GM19463 (cell line): ENCODE results near the gene PLG.
"Not testable (repeated sequence)": the region's sequence is repeated elsewhere in the genome, so short reads cannot be mapped to it uniquely, and the experiment has no call there.

Experiments
- ATAC-seq: cut with Tn5 transposase; IDR thresholded peaks from one replicate; pipeline ENCODE4 v1.9.1; 2021; ENCODE audit warnings: mild to moderate bottlenecking, moderate library complexity; ENCODE audit not compliant: unreplicated experiment

PLG gene

DNA sequence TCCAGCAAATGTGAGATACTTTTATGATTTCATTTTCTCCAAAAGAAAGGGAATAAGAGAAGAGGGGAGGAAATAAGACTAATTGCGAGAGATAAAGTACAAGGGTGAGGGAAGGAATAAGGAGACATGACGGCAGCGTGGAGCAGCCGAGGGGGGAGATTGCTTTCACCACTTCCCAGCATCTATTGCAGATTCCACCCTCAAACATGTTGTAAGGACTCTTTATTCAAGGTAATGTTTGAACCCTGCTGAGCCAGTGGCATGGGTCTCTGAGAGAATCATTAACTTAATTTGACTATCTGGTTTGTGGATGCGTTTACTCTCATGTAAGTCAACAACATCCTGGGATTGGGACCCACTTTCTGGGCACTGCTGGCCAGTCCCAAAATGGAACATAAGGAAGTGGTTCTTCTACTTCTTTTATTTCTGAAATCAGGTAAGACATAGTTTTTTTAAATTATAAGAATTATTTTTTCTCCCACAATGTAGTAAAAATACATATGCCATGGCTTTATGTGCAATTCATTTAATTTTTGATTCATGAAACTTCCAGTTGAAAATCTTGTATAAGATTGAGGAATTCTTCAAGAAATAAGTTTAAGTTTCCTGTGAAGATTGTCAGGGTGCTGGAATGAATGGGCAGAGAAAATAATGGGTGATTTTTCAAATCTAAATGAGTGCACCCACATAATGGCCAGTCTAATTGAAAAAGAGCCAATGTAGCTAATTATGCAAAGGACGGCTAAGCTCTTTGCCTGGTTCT, at the start of gene PLG:
TSS of gene PLG (plus strand) at position 327 of the 763 bp plus-strand sequence. CDS start at position 388, 61 bp downstream.
- ATAC-seq, result not testable (repeated sequence)

DNA sequence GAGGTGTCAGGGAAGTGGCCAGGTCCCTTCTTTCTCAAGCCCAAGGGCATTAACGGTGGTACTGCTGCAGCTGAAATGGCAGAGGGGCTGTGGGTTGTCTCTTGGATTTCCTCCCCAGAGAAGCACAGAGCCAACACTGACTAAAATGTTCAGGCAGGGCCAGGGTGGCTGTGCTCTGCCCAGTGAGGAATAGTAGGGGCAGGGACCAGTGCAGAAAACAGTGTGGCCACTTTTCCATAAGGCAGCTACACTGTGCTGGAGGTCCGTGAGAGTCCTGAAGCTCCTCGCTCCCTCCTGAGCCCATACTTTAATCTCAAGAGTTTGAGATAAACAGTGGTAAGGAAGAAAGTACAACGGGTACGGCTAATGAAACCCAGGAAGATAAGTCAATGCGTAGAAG, 42.5 kb upstream of the PLG start:
- ATAC-seq, result no peak

GRCh38 chr6:160661216-160661615, 40.8 kb upstream of the PLG start:
- no peak for ATAC-seq

DNA sequence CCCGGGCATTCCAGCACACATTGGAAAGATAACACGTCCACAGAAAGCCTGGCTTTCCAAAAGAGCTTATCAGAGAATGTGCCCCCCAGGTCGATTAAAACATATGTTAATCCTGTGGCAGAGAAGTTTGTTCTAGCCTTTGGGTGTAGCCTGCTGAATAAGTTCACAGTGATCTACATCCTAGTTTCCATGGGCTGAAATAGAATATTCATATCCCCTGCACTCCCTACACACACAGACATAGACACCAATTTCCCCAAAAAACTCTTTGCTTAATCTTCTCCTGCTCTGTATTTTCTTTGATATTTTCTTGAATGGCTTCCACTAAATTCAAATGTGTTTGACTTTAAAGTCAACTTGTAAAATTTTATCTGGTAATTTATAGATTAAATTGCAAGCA, 39.6 kb upstream of the PLG start:
- ATAC-seq, result no peak

DNA sequence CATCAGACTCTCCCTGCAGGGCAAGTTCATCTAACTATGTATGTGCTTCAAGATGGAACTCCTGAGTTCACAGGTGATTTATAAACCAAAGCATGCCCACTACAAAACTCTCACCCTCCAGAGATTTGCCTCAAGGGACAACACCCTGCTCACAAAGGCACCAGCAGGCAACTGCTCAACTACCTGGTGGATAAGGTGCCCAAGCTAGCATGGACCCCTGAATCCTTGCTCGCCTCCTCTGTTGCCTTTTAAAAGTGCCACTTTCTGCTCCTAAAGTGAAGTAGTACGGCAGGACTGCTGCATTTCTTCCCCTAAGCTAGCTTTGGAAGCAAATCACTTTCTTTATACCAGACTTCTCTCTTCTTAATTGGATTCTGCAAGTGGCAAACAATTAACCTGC, 39.2 kb upstream of the PLG start:
- no peak for ATAC-seq

DNA sequence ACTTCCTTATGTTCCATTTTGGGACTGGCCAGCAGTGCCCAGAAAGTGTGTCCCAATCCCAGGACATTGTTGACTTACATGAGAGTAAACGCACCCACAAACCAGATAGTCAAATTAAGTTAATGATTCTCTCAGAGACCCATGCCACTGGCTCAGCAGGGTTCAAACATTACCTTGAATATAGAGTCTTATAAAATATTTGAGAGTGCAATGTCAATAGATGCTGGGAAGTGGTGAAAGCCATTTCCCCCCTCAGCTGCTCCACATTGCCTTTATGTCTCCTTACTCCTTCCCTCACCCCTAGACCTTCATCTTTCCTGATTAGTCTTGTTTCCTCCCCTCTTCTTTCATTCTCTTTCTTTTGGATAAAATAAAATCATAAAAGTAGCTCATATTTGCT, 37.8 kb upstream of the PLG start, which contains the start of gene LPA:
TSS of gene LPA (minus strand) at position 78 of the 400 bp plus-strand sequence. CDS start at position 17, 61 bp downstream.
- ATAC-seq, result not testable (repeated sequence)

GRCh38 chr6:160667639-160668481, 34.2 kb upstream of the PLG start:
- no peak for ATAC-seq

- no peak for ATAC-seq
Observed at GRCh38 chr6:160668589-160668988, 33.5 kb upstream of the PLG start.

- ATAC-seq, result not testable (repeated sequence)
Observed at GRCh38 chr6:160676418-160676817, 25.6 kb upstream of the PLG start.

DNA sequence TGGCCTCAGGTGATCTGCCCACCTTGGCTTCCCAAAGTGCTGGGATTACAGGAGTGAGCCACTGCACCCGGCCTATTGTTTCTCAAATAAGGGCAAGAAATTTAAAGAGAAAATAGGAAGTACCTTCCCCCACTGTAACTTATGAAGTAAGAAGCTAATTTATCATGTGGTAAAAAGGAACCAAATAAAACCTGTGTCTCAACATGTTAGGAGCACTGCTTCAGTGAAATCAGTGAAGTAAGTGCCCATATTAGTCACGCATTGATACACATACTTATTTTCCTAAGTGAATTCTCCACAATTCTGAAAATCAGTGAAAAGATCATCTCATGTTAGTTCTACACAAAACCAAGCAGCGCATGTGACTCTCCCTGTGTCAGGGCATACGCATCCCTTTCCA, 23.8 kb upstream of the PLG start:
- ATAC-seq, result no peak

DNA sequence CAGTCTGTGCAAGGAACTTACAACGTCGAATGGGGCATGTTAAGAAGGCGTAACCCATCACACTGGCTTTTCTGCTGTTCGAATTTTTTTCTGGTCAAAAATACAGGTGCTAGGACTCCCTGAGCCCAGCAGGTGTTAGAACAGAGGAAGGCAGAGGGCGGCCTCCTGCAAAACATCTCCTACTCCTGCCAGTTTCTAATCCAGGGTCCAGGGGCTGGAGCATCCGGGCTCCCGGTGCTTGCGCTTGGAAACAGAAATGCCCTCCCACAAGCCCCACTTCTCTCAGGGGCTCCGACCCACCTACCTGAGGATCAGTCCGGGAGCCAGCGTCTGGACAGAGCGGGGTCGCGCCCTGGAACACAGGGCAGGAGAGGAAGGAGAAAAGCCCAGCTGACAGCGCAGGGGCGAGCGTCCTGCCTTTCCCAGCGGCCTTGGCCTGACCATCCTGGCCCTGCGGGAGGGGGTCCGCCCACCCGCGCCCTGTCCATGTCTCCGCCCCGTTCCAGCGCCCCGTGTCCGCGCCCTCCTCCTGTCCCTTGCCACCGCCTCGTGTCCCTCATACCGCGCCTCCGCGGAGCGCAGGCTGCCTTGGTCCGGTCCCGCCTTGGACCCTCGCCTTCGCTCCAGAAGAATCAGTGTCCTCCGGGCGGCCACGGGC, 23.2 kb upstream of the PLG start:
- ATAC-seq, result no peak

GRCh38 chr6:160679402-160679769, 22.7 kb upstream of the PLG start:
- ATAC-seq, result no peak

GRCh38 chr6:160685101-160685761, 16.8 kb upstream of the PLG start:
- ATAC-seq, result not testable (repeated sequence)

DNA sequence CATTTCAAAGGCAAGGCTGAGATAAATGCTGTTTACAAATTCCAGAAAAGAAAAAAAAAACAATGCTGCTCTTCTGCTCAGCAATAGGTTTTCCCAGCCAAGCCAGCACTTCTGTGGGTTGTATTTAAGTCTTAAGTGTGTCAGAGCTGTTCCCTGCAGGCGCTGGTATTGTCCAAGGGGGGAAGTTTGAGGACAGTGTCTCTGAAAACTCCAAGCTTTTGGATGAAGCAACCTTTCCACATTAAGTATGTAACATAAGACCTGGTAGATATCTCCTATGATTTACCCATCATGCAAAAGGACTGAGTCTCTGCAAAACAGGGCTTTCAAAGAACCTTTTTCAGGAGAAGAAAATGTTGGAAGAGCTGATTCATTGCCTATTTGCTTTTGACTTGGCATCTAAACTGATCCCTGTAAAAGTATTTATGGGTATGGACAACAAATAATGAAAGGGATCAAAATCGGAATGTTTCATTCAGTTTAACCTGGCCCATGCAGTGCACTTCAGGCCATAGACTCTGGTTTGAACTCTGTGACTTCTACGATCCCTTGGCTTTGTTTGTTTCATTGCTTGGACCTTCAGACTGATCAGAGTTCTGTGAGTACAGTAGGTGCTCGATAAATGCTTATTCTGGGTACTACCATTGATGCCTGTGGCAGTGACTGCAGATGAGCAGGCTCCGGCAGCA, 16.1 kb upstream of the PLG start:
- no peak for ATAC-seq

GRCh38 chr6:160690458-160690857, 11.6 kb upstream of the PLG start:
- ATAC-seq, result no peak

GRCh38 chr6:160691617-160692016, 10.4 kb upstream of the PLG start:
- ATAC-seq, result no peak

- ATAC-seq, result no peak
Observed at GRCh38 chr6:160692369-160692959, 9.6 kb upstream of the PLG start.

DNA sequence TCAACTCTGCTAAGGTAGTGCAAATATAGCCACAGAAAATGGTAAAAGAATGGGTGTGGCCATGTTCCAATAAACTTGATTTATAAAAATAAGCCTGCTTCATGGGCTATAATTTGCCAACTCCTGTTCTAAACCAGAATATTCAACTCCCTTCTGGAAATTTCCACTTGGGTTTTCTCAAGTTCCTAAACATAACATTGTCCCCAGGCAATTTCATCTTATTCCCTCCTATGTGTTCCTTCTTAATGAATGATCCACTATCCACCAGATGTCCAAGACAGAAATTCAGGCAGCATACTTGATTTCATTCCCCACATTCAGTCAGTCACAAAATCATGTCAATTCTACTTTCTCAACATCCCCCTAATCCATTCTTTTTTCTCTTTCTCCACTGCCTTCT, 7.0 kb upstream of the PLG start:
- ATAC-seq, result not testable (repeated sequence)

- not testable (repeated sequence) for ATAC-seq
Observed at GRCh38 chr6:160695622-160696021, 6.4 kb upstream of the PLG start.

DNA sequence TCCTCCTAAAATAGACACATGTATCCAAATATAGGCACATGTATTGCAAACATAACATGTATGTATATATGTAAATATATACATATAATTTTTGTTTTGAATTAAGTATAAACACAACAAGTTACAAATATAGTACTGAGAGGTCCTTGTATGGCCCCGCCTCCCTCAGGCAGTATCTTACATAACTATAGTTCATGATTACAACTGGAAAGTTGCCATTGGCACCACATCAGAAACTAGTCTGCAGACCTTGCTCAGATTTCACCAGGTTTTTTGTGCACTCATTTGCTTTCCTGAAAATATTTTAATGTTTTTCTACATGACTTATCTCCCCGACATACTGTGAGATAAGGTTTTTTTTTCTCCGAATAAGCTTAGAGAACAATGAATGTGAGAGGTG, 5.2 kb upstream of the PLG start:
- not testable (repeated sequence) for ATAC-seq
